ENCODE data around the gene ZBTB16.

GRCh38 chr11:114270531-114271270, 211.2 kb downstream of the ZBTB16 start:
- TF ChIP-seq POLR2AphosphoS5 (IDR thresholded peaks at IDR 0.05) (peak in 1 of 4 donors; percentile 41), CTCF (IDR thresholded peaks at IDR 0.05) (no peak)

Measured in sigmoid colon (tissue), 4 donors.